Calu3 (cell line): ENCODE measurements around the gene MANEA. TPM values are rescaled to one million over a fixed set of nuclear protein-coding genes. Genes with fewer than 3 reads are reported as not detected.

Experiments
- BruUV-seq: library from RNA; stranded (reverse); fragments of 400-500 nt; replicated peaks from 2 replicates; lab custom pipeline; 2021; lab: Mats Ljungman, UMichigan
- CTCF ChIA-PET: fragments of 300-600 bp; sonication (Branson Sonifier 250); formaldehyde crosslinking; loops from one replicate; lab custom pipeline; 2022; ENCODE audit warnings: antibody characterized with exemption; lab: Charles Lee
- DNase-seq: peaks from one replicate; pipeline ENCODE4 v3.0.0; 2022
- H3K27ac Mint-ChIP-seq: one replicate; pipeline ENCODE4 v1.8.0; 2022; ENCODE audit warnings: mixed read lengths; ENCODE audit not compliant: unreplicated experiment
- H3K27me3 Mint-ChIP-seq: one replicate; pipeline ENCODE4 v1.8.0; 2022; ENCODE audit warnings: mixed read lengths; ENCODE audit not compliant: unreplicated experiment
- H3K36me3 Mint-ChIP-seq: one replicate; pipeline ENCODE4 v1.8.0; 2022; ENCODE audit warnings: mild to moderate bottlenecking, moderate library complexity, mixed read lengths; ENCODE audit not compliant: insufficient read depth, unreplicated experiment
- H3K4me1 Mint-ChIP-seq: one replicate; pipeline ENCODE4 v1.8.0; 2022; ENCODE audit warnings: mild to moderate bottlenecking, low read depth, mixed read lengths; ENCODE audit not compliant: unreplicated experiment
- H3K4me3 Mint-ChIP-seq: one replicate; pipeline ENCODE4 v1.8.0; 2022; ENCODE audit warnings: mild to moderate bottlenecking, low read depth, moderate library complexity, mixed read lengths; ENCODE audit not compliant: unreplicated experiment
- H3K9me3 Mint-ChIP-seq: one replicate; pipeline ENCODE4 v1.8.0; 2022; ENCODE audit warnings: low read depth, mixed read lengths; ENCODE audit not compliant: unreplicated experiment
- CTCF ChIP-seq: fragments of 200-600 bp; IDR thresholded peaks from one replicate; pipeline ENCODE4 v1.8.0; 2022; ENCODE audit warnings: antibody characterized with exemption; ENCODE audit not compliant: unreplicated experiment
- intact Hi-C: fragments of 100-400 bp; cut with micrococcal nuclease; formaldehyde crosslinking; loops from one replicate; pipeline ENCODE4 v1.10.0; 2022; ENCODE audit not compliant: unreplicated experiment
- total RNA-seq: library from RNA; stranded (reverse); gene quantifications from 2 replicates; pipeline ENCODE4 v1.2.3, GENCODE V29; 2022

The MANEA gene
- total RNA-seq, 1 experiment from 2014 or later = 22.6 TPM

- intact Hi-C loops = no loop called here
- TF ChIP-seq CTCF = no peak
Measured at GRCh38 chr6:95569560-95569959, 7.8 kb upstream of the MANEA start.

GRCh38 chr6:95572098-95572497 is 5.2 kb upstream of the MANEA start:
- no peak for DNase-seq
- Mint-ChIP-seq H3K27ac (no peak overlapping the region), H3K4me1 (peaks cover 6% of the 10 kb centered on the region), H3K9me3 (no peaks in the 10 kb centered on the region), H3K27me3 (no peaks in the 10 kb centered on the region), H3K36me3 (peaks cover 10% of the 10 kb centered on the region), H3K4me3 (no peak overlapping the region)
- CTCF ChIA-PET = no interaction called here
- intact Hi-C loops = loop anchor here (10.0 kb wide), 2 partner anchors 207 to 513 kb away; no protein-coding TSS in a partner anchor
- no peak for TF ChIP-seq CTCF
- no TSS peak for BruUV-seq

More at GRCh38 chr6:95569560-95569959, 7.8 kb upstream of the MANEA start:
- DNase-seq = no peak
- BruUV-seq = no TSS peak
- Mint-ChIP-seq H3K36me3 (no peaks in the 10 kb centered on the region), H3K4me1 (no peaks in the 10 kb centered on the region), H3K27ac (no peak overlapping the region), H3K9me3 (no peaks in the 10 kb centered on the region), H3K4me3 (no peak overlapping the region), H3K27me3 (no peaks in the 10 kb centered on the region)
- CTCF ChIA-PET = interaction anchor here (0.7 kb wide), 1 partner anchor 8 kb away, joined by 3 read pairs; the partner anchor contains the start of gene MANEA

- Mint-ChIP-seq H3K4me3 (no peak overlapping the region), H3K4me1 (peaks cover 15% of the 10 kb centered on the region), H3K9me3 (no peaks in the 10 kb centered on the region), H3K27me3 (no peaks in the 10 kb centered on the region), H3K27ac (no peak overlapping the region), H3K36me3 (peaks cover 22% of the 10 kb centered on the region)
- intact Hi-C loops = loop anchor here (5.0 to 10.0 kb wide), 3 partner anchors 112 to 510 kb away; no protein-coding TSS in a partner anchor
- CTCF ChIA-PET = no interaction called here
- no TSS peak for BruUV-seq
- DNase-seq = no peak
- TF ChIP-seq CTCF = no peak
Measured at GRCh38 chr6:95574811-95575210, 2.5 kb upstream of the MANEA start.

- H3K27me3 Mint-ChIP-seq = no peaks in the 10 kb centered on the region
- peaks cover 15% of the 10 kb centered on the region for H3K4me1 Mint-ChIP-seq
- DNase-seq = no peak
- H3K9me3 Mint-ChIP-seq = no peaks in the 10 kb centered on the region
- intact Hi-C loops = loop anchor here (5.0 to 10.0 kb wide), 3 partner anchors 111 to 508 kb away; no protein-coding TSS in a partner anchor
- TF ChIP-seq CTCF = no peak
- BruUV-seq = no TSS peak
- H3K4me3 Mint-ChIP-seq = peak overlapping the region; percentile 93
- H3K27ac Mint-ChIP-seq = peak overlapping the region; percentile 38
- CTCF ChIA-PET = no interaction called here
- peaks cover 22% of the 10 kb centered on the region for H3K36me3 Mint-ChIP-seq
Measured at GRCh38 chr6:95576218-95576997, 927 bp upstream of the MANEA start.
